ENCODE data around the gene C20orf173. TPM values are rescaled to one million over a fixed set of nuclear protein-coding genes. Genes with fewer than 3 reads are reported as not detected.

Gene C20orf173
- polyA plus RNA-seq, 1 donor from 2014 or later = not detected

DNA sequence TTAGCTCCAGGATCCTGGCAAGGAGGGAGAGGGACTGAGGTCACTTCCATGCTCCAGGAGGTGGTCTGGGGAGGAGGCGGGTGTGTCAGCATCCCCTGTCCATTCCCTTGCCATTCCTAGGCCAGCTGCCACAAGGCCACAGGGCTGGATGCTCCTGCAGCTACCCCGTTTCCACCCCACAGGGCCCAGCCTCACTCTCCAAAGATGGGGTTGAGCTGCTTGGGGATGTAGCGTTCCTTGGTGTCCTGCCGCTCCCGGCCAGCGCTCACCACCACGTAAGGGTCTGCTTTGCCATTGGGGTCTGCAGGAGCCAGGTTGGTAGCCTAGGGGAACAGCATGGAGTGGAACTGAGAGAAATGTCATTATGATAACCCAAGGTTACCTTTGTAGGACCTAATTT, 35.5 kb upstream of the C20orf173 start:
- H3K9me2 ChIP-seq (ENCODE audit: insufficient read depth, low read length) = no peaks in the 10 kb centered on the region
- no peak overlapping the region for H3K4me3 ChIP-seq (ENCODE audit: low read length)

DNA sequence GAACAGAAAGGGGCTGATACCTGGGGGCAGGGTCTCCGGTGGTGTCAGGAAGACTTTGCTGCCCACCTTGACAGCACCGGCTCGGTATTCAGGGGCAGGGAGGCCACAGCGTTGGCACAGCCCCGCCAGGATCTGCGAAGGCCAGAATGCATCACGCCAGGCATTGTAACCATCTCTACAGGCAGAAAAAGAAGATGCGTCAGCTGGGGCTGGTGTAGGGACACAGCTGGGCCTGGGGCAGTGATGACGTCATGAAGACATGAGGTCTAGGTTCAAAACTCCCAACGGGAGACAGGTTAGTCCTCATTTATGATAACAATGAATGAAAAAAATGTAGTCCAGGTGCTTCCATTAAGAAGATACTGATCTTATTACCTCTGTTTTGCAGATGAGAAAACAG, 34.4 kb upstream of the C20orf173 start:
- Histone ChIP-seq H3K4me3 (ENCODE audit: low read length) (no peak overlapping the region), H3K27me3 (ENCODE audit: insufficient read depth, low read depth, low read length) (no peaks in the 10 kb centered on the region), H3K4me2 (ENCODE audit: low read length) (no peak overlapping the region), H2AFZ (ENCODE audit: low read depth, low read length) (no peak overlapping the region), H3K79me2 (replicated peaks; ENCODE audit: insufficient read depth, low read length) (no peaks in the 10 kb centered on the region), H3K9me2 (ENCODE audit: insufficient read depth, low read length) (no peaks in the 10 kb centered on the region), H3K36me3 (ENCODE audit: insufficient read depth, low read length) (no peaks in the 10 kb centered on the region), H3K9me3 (ENCODE audit: low read length) (no peaks in the 10 kb centered on the region), H3K9ac (ENCODE audit: low read length) (no peak overlapping the region), H3F3A (ENCODE audit: insufficient read depth, low read length, poor library complexity, severe bottlenecking) (no peaks in the 10 kb centered on the region), H4K20me1 (ENCODE audit: insufficient read depth) (no peaks in the 10 kb centered on the region), H3K27ac (ENCODE audit: low read length) (no peak overlapping the region)
- TF ChIP-seq, protein P1, sequence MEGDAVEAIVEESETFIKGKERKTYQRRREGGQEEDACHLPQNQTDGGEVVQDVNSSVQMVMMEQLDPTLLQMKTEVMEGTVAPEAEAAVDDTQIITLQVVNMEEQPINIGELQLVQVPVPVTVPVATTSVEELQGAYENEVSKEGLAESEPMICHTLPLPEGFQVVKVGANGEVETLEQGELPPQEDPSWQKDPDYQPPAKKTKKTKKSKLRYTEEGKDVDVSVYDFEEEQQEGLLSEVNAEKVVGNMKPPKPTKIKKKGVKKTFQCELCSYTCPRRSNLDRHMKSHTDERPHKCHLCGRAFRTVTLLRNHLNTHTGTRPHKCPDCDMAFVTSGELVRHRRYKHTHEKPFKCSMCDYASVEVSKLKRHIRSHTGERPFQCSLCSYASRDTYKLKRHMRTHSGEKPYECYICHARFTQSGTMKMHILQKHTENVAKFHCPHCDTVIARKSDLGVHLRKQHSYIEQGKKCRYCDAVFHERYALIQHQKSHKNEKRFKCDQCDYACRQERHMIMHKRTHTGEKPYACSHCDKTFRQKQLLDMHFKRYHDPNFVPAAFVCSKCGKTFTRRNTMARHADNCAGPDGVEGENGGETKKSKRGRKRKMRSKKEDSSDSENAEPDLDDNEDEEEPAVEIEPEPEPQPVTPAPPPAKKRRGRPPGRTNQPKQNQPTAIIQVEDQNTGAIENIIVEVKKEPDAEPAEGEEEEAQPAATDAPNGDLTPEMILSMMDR (IDR thresholded peaks at IDR 0.05; ENCODE audit: poor library complexity, severe bottlenecking) = no peak
- TF ChIP-seq TAF1 (IDR thresholded peaks at IDR 0.05; ENCODE audit: low read depth) = no peak
- TF ChIP-seq EZH2 (IDR thresholded peaks at IDR 0.05; ENCODE audit: borderline replicate concordance, insufficient read depth, low read length, poor library complexity, severe bottlenecking) = no peak
- no peak for TF ChIP-seq POLR2AphosphoS5 (IDR thresholded peaks at IDR 0.05)
- no peak for TF ChIP-seq RAD21 (conservative IDR thresholded peaks at IDR 0.05)
- no peak for TF ChIP-seq MXI1 (conservative IDR thresholded peaks at IDR 0.05; ENCODE audit: poor library complexity, severe bottlenecking)
- TF ChIP-seq, protein P2, sequence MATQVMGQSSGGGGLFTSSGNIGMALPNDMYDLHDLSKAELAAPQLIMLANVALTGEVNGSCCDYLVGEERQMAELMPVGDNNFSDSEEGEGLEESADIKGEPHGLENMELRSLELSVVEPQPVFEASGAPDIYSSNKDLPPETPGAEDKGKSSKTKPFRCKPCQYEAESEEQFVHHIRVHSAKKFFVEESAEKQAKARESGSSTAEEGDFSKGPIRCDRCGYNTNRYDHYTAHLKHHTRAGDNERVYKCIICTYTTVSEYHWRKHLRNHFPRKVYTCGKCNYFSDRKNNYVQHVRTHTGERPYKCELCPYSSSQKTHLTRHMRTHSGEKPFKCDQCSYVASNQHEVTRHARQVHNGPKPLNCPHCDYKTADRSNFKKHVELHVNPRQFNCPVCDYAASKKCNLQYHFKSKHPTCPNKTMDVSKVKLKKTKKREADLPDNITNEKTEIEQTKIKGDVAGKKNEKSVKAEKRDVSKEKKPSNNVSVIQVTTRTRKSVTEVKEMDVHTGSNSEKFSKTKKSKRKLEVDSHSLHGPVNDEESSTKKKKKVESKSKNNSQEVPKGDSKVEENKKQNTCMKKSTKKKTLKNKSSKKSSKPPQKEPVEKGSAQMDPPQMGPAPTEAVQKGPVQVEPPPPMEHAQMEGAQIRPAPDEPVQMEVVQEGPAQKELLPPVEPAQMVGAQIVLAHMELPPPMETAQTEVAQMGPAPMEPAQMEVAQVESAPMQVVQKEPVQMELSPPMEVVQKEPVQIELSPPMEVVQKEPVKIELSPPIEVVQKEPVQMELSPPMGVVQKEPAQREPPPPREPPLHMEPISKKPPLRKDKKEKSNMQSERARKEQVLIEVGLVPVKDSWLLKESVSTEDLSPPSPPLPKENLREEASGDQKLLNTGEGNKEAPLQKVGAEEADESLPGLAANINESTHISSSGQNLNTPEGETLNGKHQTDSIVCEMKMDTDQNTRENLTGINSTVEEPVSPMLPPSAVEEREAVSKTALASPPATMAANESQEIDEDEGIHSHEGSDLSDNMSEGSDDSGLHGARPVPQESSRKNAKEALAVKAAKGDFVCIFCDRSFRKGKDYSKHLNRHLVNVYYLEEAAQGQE (IDR thresholded peaks at IDR 0.05; ENCODE audit: borderline replicate concordance) = no peak

More for the DNA sequence above, 35.5 kb upstream of the C20orf173 start:
- no peaks in the 10 kb centered on the region for H3F3A ChIP-seq (ENCODE audit: insufficient read depth, low read length, poor library complexity, severe bottlenecking)
- H3K9ac ChIP-seq (ENCODE audit: low read length) = no peak overlapping the region
- H2AFZ ChIP-seq (ENCODE audit: low read depth, low read length) = no peak overlapping the region
- no peaks in the 10 kb centered on the region for H3K27me3 ChIP-seq (ENCODE audit: insufficient read depth, low read depth, low read length)
- H3K4me2 ChIP-seq (ENCODE audit: low read length) = no peak overlapping the region
- no peaks in the 10 kb centered on the region for H3K36me3 ChIP-seq (ENCODE audit: insufficient read depth, low read length)
- no peak overlapping the region for H3K27ac ChIP-seq (ENCODE audit: low read length)
- TF ChIP-seq EP300 (conservative IDR thresholded peaks at IDR 0.05; ENCODE audit: poor library complexity, severe bottlenecking) (no peak), MXI1 (conservative IDR thresholded peaks at IDR 0.05; ENCODE audit: poor library complexity, severe bottlenecking) (no peak), TAF1 (IDR thresholded peaks at IDR 0.05; ENCODE audit: low read depth) (no peak), SMC3 (conservative IDR thresholded peaks at IDR 0.05; ENCODE audit: poor library complexity) (no peak), POLR2AphosphoS5 (IDR thresholded peaks at IDR 0.05) (no peak)
- no peaks in the 10 kb centered on the region for H4K20me1 ChIP-seq (ENCODE audit: insufficient read depth)
- no peaks in the 10 kb centered on the region for H3K79me2 ChIP-seq (replicated peaks; ENCODE audit: insufficient read depth, low read length)
- H3K9me3 ChIP-seq (ENCODE audit: low read length) = no peaks in the 10 kb centered on the region

Data from neural cell (in vitro differentiated cells).